CD14-positive monocyte (primary cell): ENCODE results near the gene ZFHX3. TPM values are rescaled to one million over a fixed set of nuclear protein-coding genes. Genes with fewer than 3 reads are reported as not detected.

Experiments used
- DNase-seq, 3 donors: peaks; one replicate each; pipeline ENCODE4 v3.0.0-alpha.2; 2011 to 2022
- H2AFZ ChIP-seq: 2 replicates; pipeline ENCODE4 v1.6.0; 2012; ENCODE audit warnings: mild to moderate bottlenecking, low read depth, low read length, inconsistent platforms; ENCODE audit not compliant: insufficient read depth, poor library complexity, severe bottlenecking
- H3K27ac ChIP-seq, 2 donors: 1 replicate in 1 of 2; 2 replicates in 1 of 2; pipeline ENCODE4 v1.5.1; 2012 to 2013; ENCODE audit warnings: low read length in 2 of 2, control low read depth in 1 of 2, inconsistent platforms in 1 of 2, low read depth in 1 of 2, mild to moderate bottlenecking in 1 of 2
- H3K27me3 ChIP-seq, 2 donors: one replicate each; pipeline versions ENCODE4 v1.6.0 to v1.6.1; 2011 to 2013; ENCODE audit warnings: low read length in 2 of 2; ENCODE audit not compliant: control insufficient read depth in 2 of 2, insufficient read depth in 2 of 2
- H3K36me3 ChIP-seq, 2 donors: replicated peaks in 1 of 2; 1 replicate in 1 of 2; 2 replicates in 1 of 2; pipeline versions ENCODE4 v1.5.1 to v1.6.1; 2012 to 2013; ENCODE audit warnings: low read length in 2 of 2, control low read depth in 1 of 2, inconsistent platforms in 1 of 2, mild to moderate bottlenecking in 1 of 2; ENCODE audit not compliant: insufficient read depth in 2 of 2, control insufficient read depth in 1 of 2
- H3K4me1 ChIP-seq, 2 donors: 1 replicate in 1 of 2; 2 replicates in 1 of 2; pipeline versions ENCODE4 v1.5.1 to v1.6.1; 2012 to 2013; ENCODE audit warnings: low read length in 2 of 2, control low read depth in 1 of 2, inconsistent platforms in 1 of 2, mild to moderate bottlenecking in 1 of 2, moderate library complexity in 1 of 2; ENCODE audit not compliant: insufficient read depth in 2 of 2, control insufficient read depth in 1 of 2
- H3K4me2 ChIP-seq: replicated peaks from 2 replicates; pipeline ENCODE3; 2012; ENCODE audit warnings: low read length, moderate library complexity, mild to moderate bottlenecking; ENCODE audit not compliant: poor library complexity, severe bottlenecking; ENCODE audit errors: extremely low read depth
- H3K4me3 ChIP-seq, 3 experiments: fragments of 200-600 bp in 1 of 3; sonication (generic) in 1 of 3; replicated peaks in 1 of 3; 1 replicate in 2 of 3; 2 replicates in 1 of 3; pipeline ENCODE4 v1.5.1; 2011 to 2013; ENCODE audit warnings: low read length in 3 of 3, mild to moderate bottlenecking in 3 of 3, control low read depth in 2 of 3, low read depth in 2 of 3, inconsistent platforms in 1 of 3, moderate library complexity in 1 of 3
- H3K79me2 ChIP-seq: 2 replicates; pipeline ENCODE4 v1.6.0; 2012; ENCODE audit warnings: mild to moderate bottlenecking, control low read depth, inconsistent platforms, low read length, moderate library complexity; ENCODE audit not compliant: insufficient read depth
- H3K9ac ChIP-seq: 2 replicates; pipeline ENCODE4 v1.6.0; 2017; ENCODE audit warnings: low read length, mild to moderate bottlenecking; ENCODE audit not compliant: insufficient read depth, poor library complexity, severe bottlenecking
- H3K9me3 ChIP-seq, 2 donors: replicated peaks in 1 of 2; 1 replicate in 1 of 2; 2 replicates in 1 of 2; pipeline versions ENCODE4 v1.5.1 to v1.6.1; 2012 to 2013; ENCODE audit warnings: low read length in 2 of 2, control low read depth in 1 of 2; ENCODE audit not compliant: control insufficient read depth in 1 of 2, insufficient read depth in 1 of 2
- H4K20me1 ChIP-seq: 2 replicates; pipeline ENCODE4 v1.6.0; 2012; ENCODE audit warnings: mild to moderate bottlenecking, low read length, control low read depth, moderate library complexity; ENCODE audit not compliant: insufficient read depth
- H3K27ac Mint-ChIP-seq, 7 donors: one replicate each; pipeline ENCODE4 v1.8.0; 2020; ENCODE audit warnings: mild to moderate bottlenecking in 7 of 7, mixed read lengths in 7 of 7, moderate library complexity in 6 of 7, inconsistent platforms in 2 of 7
- H3K27me3 Mint-ChIP-seq, 3 donors: one replicate each; pipeline ENCODE4 v1.8.0; 2021 to 2022; ENCODE audit warnings: low read depth in 3 of 3, mild to moderate bottlenecking in 3 of 3, mixed read lengths in 3 of 3, moderate library complexity in 3 of 3, inconsistent platforms in 1 of 3
- H3K36me3 Mint-ChIP-seq, 2 donors: one replicate each; pipeline ENCODE4 v1.8.0; 2020; ENCODE audit warnings: mixed read lengths in 2 of 2, inconsistent platforms in 1 of 2, mild to moderate bottlenecking in 1 of 2
- H3K4me1 Mint-ChIP-seq: one replicate; pipeline ENCODE4 v1.8.0; 2020; ENCODE audit warnings: mild to moderate bottlenecking, mixed read lengths
- H3K4me3 Mint-ChIP-seq, 2 donors: one replicate each; pipeline ENCODE4 v1.8.0; 2020; ENCODE audit warnings: mild to moderate bottlenecking in 2 of 2, mixed read lengths in 2 of 2, moderate library complexity in 1 of 2
- H3K9me3 Mint-ChIP-seq, 7 donors: one replicate each; pipeline ENCODE4 v1.8.0; 2020 to 2022; ENCODE audit warnings: mixed read lengths in 7 of 7, mild to moderate bottlenecking in 6 of 7, moderate library complexity in 6 of 7, inconsistent platforms in 2 of 7
- CTCF ChIP-seq: fragments of 200-600 bp; IDR thresholded peaks from one replicate; pipeline ENCODE4 v1.8.0; 2022; ENCODE audit warnings: antibody characterized with exemption, mild to moderate bottlenecking
- WGBS: methylation state at CpG from one replicate; pipeline ENCODE4 v1.1.5; 2013; ENCODE audit warnings: missing lambda C conversion rate; ENCODE audit not compliant: insufficient coverage; 5-methylcytosine and 5-hydroxymethylcytosine counted together
- intact Hi-C, 2 donors: fragments of 100-400 bp; cut with micrococcal nuclease; formaldehyde crosslinking; loops; one replicate each; pipeline versions ENCODE4 v1.15.0 to v1.15.1; 2023
- polyA plus RNA-seq, 3 donors: library from polyadenylated mRNA; depleted of rRNA in 1 of 3; unstranded in 2 of 3; stranded (reverse) in 1 of 3; fragments of 300-500 nt in 2 of 3; fragments of >200 nt in 1 of 3; fragmentation: Illumina TruSeq in 2 of 3; gene quantifications; 1 replicate in 2 of 3; 2 replicates in 1 of 3; pipeline ENCODE4 v1.2.3, GENCODE V29; 2012 to 2021

ZFHX3 gene
- polyA plus RNA-seq, 3 donors, result 0.42 to 4.2 (median 0.43) TPM

GRCh38 chr16:72854267-72854959 is 193.5 kb downstream of the ZFHX3 start:
- DNase-seq, result peak; percentile 31 to 61 (median 60)
- Mint-ChIP-seq H3K27me3 (peaks cover 0 to 3% (median 0%) of the 10 kb centered on the region in 3 donors), H3K36me3 (peaks cover 5 to 7% of the 10 kb centered on the region in 2 donors), H3K4me1 (peaks cover 41% of the 10 kb centered on the region), H3K9me3 (peaks cover 0 to 3% (median 0%) of the 10 kb centered on the region in 7 donors), H3K4me3 (peak overlapping the region; percentile 27 to 71), H3K27ac (peak overlapping the region; percentile 92 to 98 (median 98))
- Histone ChIP-seq H3K27me3 (no peaks in the 10 kb centered on the region), H3K4me3 (peak overlapping the region in 1 of 3 experiments; percentile 51), H3K9ac (peak overlapping the region; percentile 36), H3K27ac (peak overlapping the region; percentile 72 to 87), H3K4me1 (peaks cover 37 to 40% of the 10 kb centered on the region in 2 donors), H3K9me3 (no peaks in the 10 kb centered on the region), H3K36me3 (no peaks in the 10 kb centered on the region), H3K79me2 (no peaks in the 10 kb centered on the region), H4K20me1 (no peaks in the 10 kb centered on the region), H2AFZ (no peak overlapping the region), H3K4me2 (peak overlapping the region; percentile 61)
- intact Hi-C loops, result loop anchor here in 1 of 2 donors (2.0 to 10.0 kb wide), 2 partner anchors 20 to 200 kb away; no protein-coding TSS in a partner anchor
- TF ChIP-seq CTCF, result no peak
- WGBS, result 100% methylated on average over 2 of the region's 11 CpGs

- peak overlapping the region; percentile 61 for H3K4me2 ChIP-seq
- peak; percentile 69 to 80 (median 79) for DNase-seq
- H3K27ac Mint-ChIP-seq, result peak overlapping the region; percentile 92 to 98 (median 98)
- H3K27ac ChIP-seq, result peak overlapping the region; percentile 72 to 87
- H3K4me3 Mint-ChIP-seq, result peak overlapping the region; percentile 27 to 71
- H3K79me2 ChIP-seq, result no peaks in the 10 kb centered on the region
- H3K4me1 ChIP-seq, result peaks cover 42 to 47% of the 10 kb centered on the region in 2 donors
- no peaks in the 10 kb centered on the region for H3K27me3 ChIP-seq
- peaks cover 0 to 7% of the 10 kb centered on the region in 2 donors for H3K36me3 Mint-ChIP-seq
- intact Hi-C loops, result loop anchor here in 1 of 2 donors (2.0 to 10.0 kb wide), 2 partner anchors 21 to 201 kb away; no protein-coding TSS in a partner anchor
- H3K4me3 ChIP-seq, result peak overlapping the region in 1 of 3 experiments; percentile 51
- H3K27me3 Mint-ChIP-seq, result peaks cover 0 to 3% (median 0%) of the 10 kb centered on the region in 3 donors
- H3K36me3 ChIP-seq, result no peaks in the 10 kb centered on the region
- H4K20me1 ChIP-seq, result no peaks in the 10 kb centered on the region
- peaks cover 0 to 3% (median 0%) of the 10 kb centered on the region in 7 donors for H3K9me3 Mint-ChIP-seq
- H3K4me1 Mint-ChIP-seq, result peaks cover 48% of the 10 kb centered on the region
- 0% methylated on average over 3 of the region's 4 CpGs for WGBS
- H3K9ac ChIP-seq, result peak overlapping the region; percentile 36
- no peaks in the 10 kb centered on the region for H3K9me3 ChIP-seq
- no peak overlapping the region for H2AFZ ChIP-seq
- TF ChIP-seq CTCF, result no peak
Measured at GRCh38 chr16:72853575-72854266, 194.2 kb downstream of the ZFHX3 start.
